ENCODE data around the gene TSPYL6. TPM values are rescaled to one million over a fixed set of nuclear protein-coding genes. Genes with fewer than 3 reads are reported as not detected.
"Not testable (repeated sequence)": the region's sequence is repeated elsewhere in the genome, so short reads cannot be mapped to it uniquely, and the experiment has no call there.

TSPYL6 gene
- polyA plus RNA-seq, 6 donors from 2014 or later, result 0.17 TPM; not detected in 5

GRCh38 chr2:54271843-54272627 is 16.0 kb upstream of the TSPYL6 start:
- peaks cover 18 to 20% (median 19%) of the 10 kb centered on the region in 3 donors for H3K4me1 Mint-ChIP-seq
- DNase-seq, result peak; percentile 21
- H3K4me3 Mint-ChIP-seq, result peak overlapping the region in 3 of 8 donors; percentile 15 to 30 (median 18)
- H3K9me3 Mint-ChIP-seq, result peaks cover 0 to 2% (median 0%) of the 10 kb centered on the region in 7 donors
- H3K27ac Mint-ChIP-seq, result peak overlapping the region; percentile 5 to 76 (median 52)
- H3K27me3 Mint-ChIP-seq, result no peaks in the 10 kb centered on the region
- peak; percentile 94 to 96 for ATAC-seq (ENCODE audit: low read depth in 2 of 2)
- H3K36me3 Mint-ChIP-seq, result peaks cover 0 to 5% of the 10 kb centered on the region in 2 donors

GRCh38 chr2:54271189-54271588 is 15.2 kb upstream of the TSPYL6 start:
- ATAC-seq (ENCODE audit: low read depth in 2 of 2) (no peak), DNase-seq (no peak)
- H3K27me3 Mint-ChIP-seq, result no peaks in the 10 kb centered on the region
- H3K9me3 Mint-ChIP-seq, result peaks cover 0 to 2% (median 0%) of the 10 kb centered on the region in 7 donors
- H3K4me3 Mint-ChIP-seq, result peak overlapping the region in 3 of 8 donors; percentile 48 to 78 (median 51)
- peaks cover 0 to 5% of the 10 kb centered on the region in 2 donors for H3K36me3 Mint-ChIP-seq
- H3K4me1 Mint-ChIP-seq, result peaks cover 18 to 20% (median 19%) of the 10 kb centered on the region in 3 donors
- peak overlapping the region in 5 of 6 donors; percentile 13 to 76 (median 57) for H3K27ac Mint-ChIP-seq

- peaks cover 13 to 20% of the 10 kb centered on the region in 2 donors for H3K36me3 Mint-ChIP-seq
- H3K4me3 Mint-ChIP-seq, result no peak overlapping the region
- peaks cover 15 to 16% (median 15%) of the 10 kb centered on the region in 3 donors for H3K4me1 Mint-ChIP-seq
- H3K27ac Mint-ChIP-seq, result peak overlapping the region in 1 of 6 donors; percentile 22
- no peaks in the 10 kb centered on the region for H3K27me3 Mint-ChIP-seq
- H3K9me3 Mint-ChIP-seq, result peaks cover 0 to 21% (median 11%) of the 10 kb centered on the region in 7 donors
- no peak for ATAC-seq (ENCODE audit: low read depth in 2 of 2)
- no peak for DNase-seq
Measured at GRCh38 chr2:54267577-54267976, 11.5 kb upstream of the TSPYL6 start.

GRCh38 chr2:54265081-54265480 is 9.1 kb upstream of the TSPYL6 start:
- peaks cover 13 to 20% of the 10 kb centered on the region in 2 donors for H3K36me3 Mint-ChIP-seq
- ATAC-seq (ENCODE audit: low read depth in 2 of 2); DNase-seq; H3K4me3 Mint-ChIP-seq; H3K4me1 Mint-ChIP-seq; H3K27me3 Mint-ChIP-seq: not testable (repeated sequence)
- peak overlapping the region in 1 of 6 donors; percentile 15 for H3K27ac Mint-ChIP-seq
- H3K9me3 Mint-ChIP-seq, result peaks cover 0 to 21% (median 11%) of the 10 kb centered on the region in 7 donors

GRCh38 chr2:54262015-54262765 is 6.2 kb upstream of the TSPYL6 start:
- DNase-seq, result no peak
- Mint-ChIP-seq H3K4me1 (no peaks in the 10 kb centered on the region), H3K9me3 (peaks cover 0 to 21% (median 11%) of the 10 kb centered on the region in 7 donors), H3K27ac (no peak overlapping the region), H3K27me3 (no peaks in the 10 kb centered on the region), H3K4me3 (no peak overlapping the region), H3K36me3 (peaks cover 13 to 20% of the 10 kb centered on the region in 2 donors)
- ATAC-seq (ENCODE audit: low read depth in 2 of 2), result no peak

- no peaks in the 10 kb centered on the region for H3K4me1 Mint-ChIP-seq
- no peak for ATAC-seq (ENCODE audit: low read depth in 2 of 2)
- no peak for DNase-seq
- H3K27me3 Mint-ChIP-seq, result no peaks in the 10 kb centered on the region
- peaks cover 0 to 21% (median 11%) of the 10 kb centered on the region in 7 donors for H3K9me3 Mint-ChIP-seq
- H3K36me3 Mint-ChIP-seq, result peaks cover 13 to 20% of the 10 kb centered on the region in 2 donors
- no peak overlapping the region for H3K4me3 Mint-ChIP-seq
- no peak overlapping the region for H3K27ac Mint-ChIP-seq
Measured at GRCh38 chr2:54261537-54261936, 5.5 kb upstream of the TSPYL6 start.

- Mint-ChIP-seq H3K36me3 (peaks cover 18 to 29% of the 10 kb centered on the region in 2 donors), H3K27me3 (no peaks in the 10 kb centered on the region), H3K4me3 (no peak overlapping the region), H3K9me3 (peaks cover 0 to 17% (median 11%) of the 10 kb centered on the region in 7 donors), H3K27ac (no peak overlapping the region), H3K4me1 (no peaks in the 10 kb centered on the region)
- DNase-seq (no peak), ATAC-seq (ENCODE audit: low read depth in 2 of 2) (no peak)
Measured at GRCh38 chr2:54260241-54260595, 4.2 kb upstream of the TSPYL6 start.

- H3K36me3 Mint-ChIP-seq, result peaks cover 18 to 23% of the 10 kb centered on the region in 2 donors
- no peaks in the 10 kb centered on the region for H3K4me1 Mint-ChIP-seq
- H3K27me3 Mint-ChIP-seq, result no peaks in the 10 kb centered on the region
- no peak overlapping the region for H3K27ac Mint-ChIP-seq
- DNase-seq (no peak), ATAC-seq (ENCODE audit: low read depth in 2 of 2) (no peak)
- peaks cover 0 to 11% (median 6%) of the 10 kb centered on the region in 7 donors for H3K9me3 Mint-ChIP-seq
- no peak overlapping the region for H3K4me3 Mint-ChIP-seq
Measured at GRCh38 chr2:54259413-54260240, 3.6 kb upstream of the TSPYL6 start.

- Mint-ChIP-seq H3K27ac (no peak overlapping the region), H3K9me3 (peaks cover 0 to 5% (median 3%) of the 10 kb centered on the region in 7 donors), H3K4me3 (no peak overlapping the region), H3K4me1 (no peaks in the 10 kb centered on the region), H3K27me3 (no peaks in the 10 kb centered on the region), H3K36me3 (peaks cover 14 to 21% of the 10 kb centered on the region in 2 donors)
- DNase-seq (no peak), ATAC-seq (ENCODE audit: low read depth in 2 of 2) (no peak)
Measured at GRCh38 chr2:54258166-54258565, 2.1 kb upstream of the TSPYL6 start.

- peaks cover 0 to 3% (median 2%) of the 10 kb centered on the region in 7 donors for H3K9me3 Mint-ChIP-seq
- H3K4me3 Mint-ChIP-seq, result no peak overlapping the region
- no peaks in the 10 kb centered on the region for H3K27me3 Mint-ChIP-seq
- H3K4me1 Mint-ChIP-seq, result no peaks in the 10 kb centered on the region
- no peak for ATAC-seq (ENCODE audit: low read depth in 2 of 2)
- H3K27ac Mint-ChIP-seq, result peak overlapping the region in 1 of 6 donors; percentile 30
- no peak for DNase-seq
- peaks cover 9 to 21% of the 10 kb centered on the region in 2 donors for H3K36me3 Mint-ChIP-seq
Measured at GRCh38 chr2:54255230-54256090, 569 bp downstream of the TSPYL6 start.

- ATAC-seq (ENCODE audit: low read depth in 2 of 2) (no peak), DNase-seq (no peak)
- Mint-ChIP-seq H3K9me3 (peaks cover 0 to 3% (median 2%) of the 10 kb centered on the region in 7 donors), H3K36me3 (peaks cover 9 to 22% of the 10 kb centered on the region in 2 donors), H3K27ac (peak overlapping the region in 1 of 6 donors; percentile 53), H3K27me3 (no peaks in the 10 kb centered on the region), H3K4me3 (no peak overlapping the region), H3K4me1 (no peaks in the 10 kb centered on the region)
Measured at GRCh38 chr2:54254180-54254579, 1.8 kb downstream of the TSPYL6 start.

- Mint-ChIP-seq H3K4me1 (peaks cover 0 to 5% (median 0%) of the 10 kb centered on the region in 3 donors), H3K27ac (no peak overlapping the region), H3K36me3 (peaks cover 3 to 22% of the 10 kb centered on the region in 2 donors), H3K4me3 (no peak overlapping the region), H3K27me3 (no peaks in the 10 kb centered on the region), H3K9me3 (peaks cover 0 to 6% (median 2%) of the 10 kb centered on the region in 7 donors)
- DNase-seq, result no peak
- no peak for ATAC-seq (ENCODE audit: low read depth in 2 of 2)
Measured at GRCh38 chr2:54249629-54250028, 6.4 kb downstream of the TSPYL6 start.

Data from naive B cell (primary cell).